Neural cell (in vitro differentiated cells): ENCODE measurements around the gene CD4.

Source experiments
- EP300 ChIP-seq: fragments of 450-650 bp; conservative IDR thresholded peaks from 2 replicates; pipeline ENCODE4 v1.6.1; 2014; ENCODE audit warnings: antibody characterized with exemption, mild to moderate bottlenecking, moderate library complexity; ENCODE audit not compliant: poor library complexity, severe bottlenecking
- EZH2 ChIP-seq: fragments of 200-600, 300-800 bp; shearing (Covaris generic), sonication (generic); IDR thresholded peaks from 2 replicates; pipeline ENCODE4 v1.6.1; 2014; ENCODE audit warnings: antibody characterized with exemption, low read length, borderline replicate concordance, mild to moderate bottlenecking; ENCODE audit not compliant: insufficient read depth, poor library complexity, severe bottlenecking
- MXI1 ChIP-seq: fragments of 450-650 bp; conservative IDR thresholded peaks from 2 replicates; pipeline ENCODE4 v1.6.1; 2014; ENCODE audit warnings: antibody characterized with exemption, mild to moderate bottlenecking; ENCODE audit not compliant: poor library complexity, severe bottlenecking
- POLR2AphosphoS5 ChIP-seq: IDR thresholded peaks from 2 replicates; pipeline ENCODE4 v1.6.1; 2012
- RAD21 ChIP-seq: fragments of 450-650 bp; conservative IDR thresholded peaks from 2 replicates; pipeline ENCODE4 v1.6.1; 2014; ENCODE audit warnings: antibody characterized with exemption, mild to moderate bottlenecking, moderate library complexity
- SMC3 ChIP-seq: fragments of 450-650 bp; conservative IDR thresholded peaks from 2 replicates; pipeline ENCODE4 v1.6.1; 2014; ENCODE audit warnings: antibody characterized with exemption, mild to moderate bottlenecking, moderate library complexity; ENCODE audit not compliant: poor library complexity
- TAF1 ChIP-seq: IDR thresholded peaks from 2 replicates; pipeline ENCODE4 v1.6.1; 2012; ENCODE audit warnings: low read depth
- TF ChIP-seq, protein P1 (sequence below): fragments of 450-650 bp; IDR thresholded peaks from 2 replicates; pipeline ENCODE4 v1.5.1; 2014; ENCODE audit warnings: antibody characterized with exemption, mild to moderate bottlenecking, moderate library complexity; ENCODE audit not compliant: poor library complexity, severe bottlenecking
- TF ChIP-seq, protein P2 (sequence below): IDR thresholded peaks from 2 replicates; pipeline ENCODE4 v1.6.1; 2012; ENCODE audit warnings: borderline replicate concordance

DNA sequence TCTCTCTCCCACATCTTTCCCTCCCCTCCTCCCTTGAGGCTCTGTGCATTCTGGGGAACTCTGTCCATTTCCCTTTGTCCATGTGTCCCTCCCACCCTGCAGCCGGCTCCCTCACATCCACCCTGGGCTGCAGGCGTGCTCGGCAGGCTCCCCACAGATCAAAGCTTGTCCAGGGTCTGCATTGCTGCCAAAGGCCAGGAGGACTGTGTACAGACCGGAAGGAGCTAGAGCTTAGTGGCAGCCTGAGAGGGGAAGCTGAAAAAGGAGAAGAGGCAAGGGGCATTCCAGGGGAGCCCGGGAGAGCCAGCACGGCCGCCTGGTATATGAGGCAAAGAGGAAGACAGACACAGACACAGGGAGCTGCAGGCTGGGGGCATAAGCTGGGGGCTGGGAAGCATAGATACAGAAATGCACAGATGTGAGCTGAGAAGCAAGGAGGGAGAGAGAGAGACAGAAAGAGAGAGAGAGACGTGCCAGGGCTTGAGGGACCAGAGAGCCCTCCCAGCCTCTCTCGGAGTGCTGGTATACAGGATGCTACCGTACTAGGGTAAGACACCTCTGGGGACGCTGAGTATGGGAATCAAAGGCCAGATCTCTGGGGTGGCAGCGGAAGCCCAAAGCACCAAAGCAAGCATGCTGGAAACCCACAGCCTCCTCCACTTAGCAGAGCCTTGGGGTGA lies 3.3 kb downstream of the CD4 start:
- TF ChIP-seq, protein P1, sequence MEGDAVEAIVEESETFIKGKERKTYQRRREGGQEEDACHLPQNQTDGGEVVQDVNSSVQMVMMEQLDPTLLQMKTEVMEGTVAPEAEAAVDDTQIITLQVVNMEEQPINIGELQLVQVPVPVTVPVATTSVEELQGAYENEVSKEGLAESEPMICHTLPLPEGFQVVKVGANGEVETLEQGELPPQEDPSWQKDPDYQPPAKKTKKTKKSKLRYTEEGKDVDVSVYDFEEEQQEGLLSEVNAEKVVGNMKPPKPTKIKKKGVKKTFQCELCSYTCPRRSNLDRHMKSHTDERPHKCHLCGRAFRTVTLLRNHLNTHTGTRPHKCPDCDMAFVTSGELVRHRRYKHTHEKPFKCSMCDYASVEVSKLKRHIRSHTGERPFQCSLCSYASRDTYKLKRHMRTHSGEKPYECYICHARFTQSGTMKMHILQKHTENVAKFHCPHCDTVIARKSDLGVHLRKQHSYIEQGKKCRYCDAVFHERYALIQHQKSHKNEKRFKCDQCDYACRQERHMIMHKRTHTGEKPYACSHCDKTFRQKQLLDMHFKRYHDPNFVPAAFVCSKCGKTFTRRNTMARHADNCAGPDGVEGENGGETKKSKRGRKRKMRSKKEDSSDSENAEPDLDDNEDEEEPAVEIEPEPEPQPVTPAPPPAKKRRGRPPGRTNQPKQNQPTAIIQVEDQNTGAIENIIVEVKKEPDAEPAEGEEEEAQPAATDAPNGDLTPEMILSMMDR = no peak
- TF ChIP-seq POLR2AphosphoS5 (no peak), EP300 (no peak), TAF1 (no peak), EZH2 (no peak), SMC3 (no peak), RAD21 (no peak), MXI1 (no peak)
- TF ChIP-seq, protein P2, sequence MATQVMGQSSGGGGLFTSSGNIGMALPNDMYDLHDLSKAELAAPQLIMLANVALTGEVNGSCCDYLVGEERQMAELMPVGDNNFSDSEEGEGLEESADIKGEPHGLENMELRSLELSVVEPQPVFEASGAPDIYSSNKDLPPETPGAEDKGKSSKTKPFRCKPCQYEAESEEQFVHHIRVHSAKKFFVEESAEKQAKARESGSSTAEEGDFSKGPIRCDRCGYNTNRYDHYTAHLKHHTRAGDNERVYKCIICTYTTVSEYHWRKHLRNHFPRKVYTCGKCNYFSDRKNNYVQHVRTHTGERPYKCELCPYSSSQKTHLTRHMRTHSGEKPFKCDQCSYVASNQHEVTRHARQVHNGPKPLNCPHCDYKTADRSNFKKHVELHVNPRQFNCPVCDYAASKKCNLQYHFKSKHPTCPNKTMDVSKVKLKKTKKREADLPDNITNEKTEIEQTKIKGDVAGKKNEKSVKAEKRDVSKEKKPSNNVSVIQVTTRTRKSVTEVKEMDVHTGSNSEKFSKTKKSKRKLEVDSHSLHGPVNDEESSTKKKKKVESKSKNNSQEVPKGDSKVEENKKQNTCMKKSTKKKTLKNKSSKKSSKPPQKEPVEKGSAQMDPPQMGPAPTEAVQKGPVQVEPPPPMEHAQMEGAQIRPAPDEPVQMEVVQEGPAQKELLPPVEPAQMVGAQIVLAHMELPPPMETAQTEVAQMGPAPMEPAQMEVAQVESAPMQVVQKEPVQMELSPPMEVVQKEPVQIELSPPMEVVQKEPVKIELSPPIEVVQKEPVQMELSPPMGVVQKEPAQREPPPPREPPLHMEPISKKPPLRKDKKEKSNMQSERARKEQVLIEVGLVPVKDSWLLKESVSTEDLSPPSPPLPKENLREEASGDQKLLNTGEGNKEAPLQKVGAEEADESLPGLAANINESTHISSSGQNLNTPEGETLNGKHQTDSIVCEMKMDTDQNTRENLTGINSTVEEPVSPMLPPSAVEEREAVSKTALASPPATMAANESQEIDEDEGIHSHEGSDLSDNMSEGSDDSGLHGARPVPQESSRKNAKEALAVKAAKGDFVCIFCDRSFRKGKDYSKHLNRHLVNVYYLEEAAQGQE = no peak
